ENCODE results near the gene THSD4.

Gene THSD4

DNA sequence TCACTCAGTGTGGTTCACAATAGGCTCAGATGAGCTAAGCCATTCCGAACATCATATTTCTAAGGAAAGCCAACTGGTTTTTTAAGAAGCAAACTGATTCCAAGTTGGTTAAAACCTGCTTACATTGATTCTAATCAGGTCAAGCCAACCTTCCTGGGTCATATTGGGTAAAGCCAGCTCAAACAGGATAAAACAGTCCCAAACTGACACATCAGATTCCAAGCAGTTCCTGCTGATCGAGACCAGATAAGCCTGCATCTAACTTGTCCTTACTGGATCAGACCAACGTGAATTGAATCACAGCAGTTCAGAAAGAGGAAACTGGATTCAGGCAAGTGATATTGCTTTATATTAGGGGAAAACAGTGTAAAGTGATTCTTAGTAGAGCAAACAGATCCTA is 18.6 kb upstream of the THSD4 start:
- no peak overlapping the region for H3K9ac ChIP-seq (ENCODE audit: low read depth in 1 of 2, low read length in 2 of 2)
- peaks cover 0 to 6% of the 10 kb centered on the region in 2 donors for H3K4me1 ChIP-seq (ENCODE audit: control insufficient read depth in 1 of 2, insufficient read depth in 2 of 2, low read length in 2 of 2)
- H3K9me3 ChIP-seq (ENCODE audit: control insufficient read depth in 1 of 2, low read length in 2 of 2), result no peaks in the 10 kb centered on the region
- no peak overlapping the region for H3K27ac ChIP-seq (ENCODE audit: low read depth, low read length)
- H3K36me3 ChIP-seq (ENCODE audit: control insufficient read depth in 1 of 2, insufficient read depth in 2 of 2, low read length in 2 of 2), result no peaks in the 10 kb centered on the region
- H3K4me3 ChIP-seq (ENCODE audit: low read depth in 1 of 2, low read length in 2 of 2), result no peak overlapping the region
- H3K27me3 ChIP-seq (ENCODE audit: control insufficient read depth in 1 of 2, insufficient read depth in 2 of 2, low read length in 2 of 2), result no peaks in the 10 kb centered on the region

DNA sequence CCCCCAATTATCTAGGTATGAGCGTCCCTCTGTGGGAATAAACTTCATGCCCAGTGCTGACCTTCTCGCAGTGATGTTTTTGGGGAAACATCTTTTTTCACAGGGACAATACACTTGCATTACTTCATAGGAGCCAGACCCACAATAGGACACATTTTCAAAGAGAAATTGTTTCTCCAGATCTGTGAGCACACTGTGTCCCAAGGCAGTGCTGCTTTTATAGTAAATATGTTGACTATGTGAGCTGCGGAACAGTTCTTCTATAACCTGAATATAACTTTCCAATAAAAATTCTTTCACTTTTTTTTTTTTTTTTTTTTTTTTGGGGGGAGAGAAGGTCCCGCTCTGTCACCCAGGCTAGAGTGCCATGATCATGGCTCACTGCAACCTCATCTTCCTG is 17.4 kb upstream of the THSD4 start:
- Histone ChIP-seq H3K4me3 (ENCODE audit: low read depth in 1 of 2, low read length in 2 of 2) (no peak overlapping the region), H3K27me3 (ENCODE audit: control insufficient read depth in 1 of 2, insufficient read depth in 2 of 2, low read length in 2 of 2) (no peaks in the 10 kb centered on the region), H3K27ac (ENCODE audit: low read depth, low read length) (no peak overlapping the region), H3K9me3 (ENCODE audit: control insufficient read depth in 1 of 2, low read length in 2 of 2) (no peaks in the 10 kb centered on the region), H3K4me1 (ENCODE audit: control insufficient read depth in 1 of 2, insufficient read depth in 2 of 2, low read length in 2 of 2) (peaks cover 0 to 6% of the 10 kb centered on the region in 2 donors), H3K9ac (ENCODE audit: low read depth in 1 of 2, low read length in 2 of 2) (no peak overlapping the region), H3K36me3 (ENCODE audit: control insufficient read depth in 1 of 2, insufficient read depth in 2 of 2, low read length in 2 of 2) (no peaks in the 10 kb centered on the region)

DNA sequence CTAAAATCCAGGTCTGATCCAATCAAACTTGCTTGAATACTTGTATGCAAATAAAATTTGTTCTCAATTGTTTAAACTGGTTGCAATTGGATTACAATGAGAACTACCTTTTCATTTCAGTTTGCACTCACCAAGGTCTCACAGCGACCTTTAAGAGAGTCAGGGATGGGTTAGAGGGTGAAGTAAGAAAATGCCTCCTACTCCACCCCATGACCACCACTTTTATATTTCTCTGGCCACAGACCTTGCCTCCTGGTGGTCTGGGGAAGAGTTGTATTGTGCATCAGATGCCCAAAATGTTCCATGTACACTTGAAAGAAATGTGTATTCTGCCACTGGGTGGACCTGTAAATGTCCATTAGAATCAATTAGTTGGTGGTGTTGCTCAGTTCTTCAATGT is 16.4 kb upstream of the THSD4 start:
- Histone ChIP-seq H3K27ac (ENCODE audit: low read depth, low read length) (no peak overlapping the region), H3K36me3 (ENCODE audit: control insufficient read depth in 1 of 2, insufficient read depth in 2 of 2, low read length in 2 of 2) (no peaks in the 10 kb centered on the region), H3K9ac (ENCODE audit: low read depth in 1 of 2, low read length in 2 of 2) (no peak overlapping the region), H3K4me3 (ENCODE audit: low read depth in 1 of 2, low read length in 2 of 2) (no peak overlapping the region), H3K4me1 (ENCODE audit: control insufficient read depth in 1 of 2, insufficient read depth in 2 of 2, low read length in 2 of 2) (peaks cover 0 to under 1% of the 10 kb centered on the region in 2 donors), H3K9me3 (ENCODE audit: control insufficient read depth in 1 of 2, low read length in 2 of 2) (no peaks in the 10 kb centered on the region), H3K27me3 (ENCODE audit: control insufficient read depth in 1 of 2, insufficient read depth in 2 of 2, low read length in 2 of 2) (no peaks in the 10 kb centered on the region)

DNA sequence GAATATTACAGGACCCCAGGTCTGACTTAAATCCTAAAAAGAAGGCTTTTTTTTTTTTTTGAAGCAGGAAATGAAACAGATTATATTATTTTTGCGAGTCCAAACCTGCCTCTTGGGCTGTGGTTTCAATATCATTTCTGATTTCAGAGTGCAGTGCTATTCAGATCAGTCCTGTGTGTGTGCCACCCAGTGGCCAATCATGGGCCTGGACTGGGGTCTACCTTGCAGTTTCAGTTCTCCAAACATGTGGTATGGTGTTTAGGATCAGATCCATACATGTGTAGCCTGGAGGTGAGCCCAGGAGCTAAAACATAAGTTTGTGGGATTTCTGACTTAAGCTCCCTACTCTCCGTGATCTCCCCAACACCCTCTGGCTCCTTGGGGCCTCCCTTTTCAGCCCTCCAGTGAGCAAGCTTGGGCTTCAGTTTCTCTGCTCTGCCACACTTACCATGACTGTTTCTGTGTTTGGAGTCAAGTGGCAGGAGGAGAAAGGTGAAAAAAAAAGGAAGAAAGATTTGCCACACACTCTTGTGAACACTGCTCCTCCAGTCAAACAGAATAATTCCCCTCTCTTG is 12.1 kb upstream of the THSD4 start:
- no peaks in the 10 kb centered on the region for H3K4me1 ChIP-seq (ENCODE audit: control insufficient read depth in 1 of 2, insufficient read depth in 2 of 2, low read length in 2 of 2)
- H3K27ac ChIP-seq (ENCODE audit: low read depth, low read length), result no peak overlapping the region
- no peaks in the 10 kb centered on the region for H3K27me3 ChIP-seq (ENCODE audit: control insufficient read depth in 1 of 2, insufficient read depth in 2 of 2, low read length in 2 of 2)
- no peaks in the 10 kb centered on the region for H3K36me3 ChIP-seq (ENCODE audit: control insufficient read depth in 1 of 2, insufficient read depth in 2 of 2, low read length in 2 of 2)
- H3K9ac ChIP-seq (ENCODE audit: low read depth in 1 of 2, low read length in 2 of 2), result no peak overlapping the region
- no peak overlapping the region for H3K4me3 ChIP-seq (ENCODE audit: low read depth in 1 of 2, low read length in 2 of 2)
- no peaks in the 10 kb centered on the region for H3K9me3 ChIP-seq (ENCODE audit: control insufficient read depth in 1 of 2, low read length in 2 of 2)

DNA sequence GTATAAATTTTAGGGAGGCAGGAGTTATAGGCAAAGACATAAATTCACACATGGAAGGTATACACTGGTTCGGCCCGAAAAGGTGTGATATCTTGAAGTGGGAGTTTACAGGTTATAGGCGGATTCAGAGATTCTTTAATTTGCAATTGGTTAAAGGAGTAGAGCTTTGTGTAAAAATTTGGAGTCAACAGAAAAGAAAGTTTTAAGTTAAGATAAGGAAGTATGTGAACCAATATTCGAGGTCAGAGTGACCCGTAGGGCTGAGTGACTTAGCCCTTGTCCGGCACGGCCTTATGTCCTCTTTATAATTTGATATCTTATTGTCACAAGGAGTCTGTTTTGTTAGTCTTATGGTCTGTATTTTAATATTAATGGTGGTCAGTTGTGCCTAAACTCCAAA is 10.6 kb upstream of the THSD4 start:
- Histone ChIP-seq H3K9me3 (ENCODE audit: control insufficient read depth in 1 of 2, low read length in 2 of 2) (no peaks in the 10 kb centered on the region), H3K4me3 (ENCODE audit: low read depth in 1 of 2, low read length in 2 of 2) (no peak overlapping the region), H3K27ac (ENCODE audit: low read depth, low read length) (no peak overlapping the region), H3K36me3 (ENCODE audit: control insufficient read depth in 1 of 2, insufficient read depth in 2 of 2, low read length in 2 of 2) (no peaks in the 10 kb centered on the region), H3K27me3 (ENCODE audit: control insufficient read depth in 1 of 2, insufficient read depth in 2 of 2, low read length in 2 of 2) (no peaks in the 10 kb centered on the region), H3K4me1 (ENCODE audit: control insufficient read depth in 1 of 2, insufficient read depth in 2 of 2, low read length in 2 of 2) (no peaks in the 10 kb centered on the region), H3K9ac (ENCODE audit: low read depth in 1 of 2, low read length in 2 of 2) (no peak overlapping the region)

GRCh38 chr15:71105444-71105843 is 9.8 kb upstream of the THSD4 start:
- Histone ChIP-seq H3K36me3 (ENCODE audit: control insufficient read depth in 1 of 2, insufficient read depth in 2 of 2, low read length in 2 of 2) (no peaks in the 10 kb centered on the region), H3K27ac (ENCODE audit: low read depth, low read length) (no peak overlapping the region), H3K4me3 (ENCODE audit: low read depth in 1 of 2, low read length in 2 of 2) (no peak overlapping the region), H3K27me3 (ENCODE audit: control insufficient read depth in 1 of 2, insufficient read depth in 2 of 2, low read length in 2 of 2) (no peaks in the 10 kb centered on the region), H3K9ac (ENCODE audit: low read depth in 1 of 2, low read length in 2 of 2) (no peak overlapping the region), H3K4me1 (ENCODE audit: control insufficient read depth in 1 of 2, insufficient read depth in 2 of 2, low read length in 2 of 2) (no peaks in the 10 kb centered on the region), H3K9me3 (ENCODE audit: control insufficient read depth in 1 of 2, low read length in 2 of 2) (no peaks in the 10 kb centered on the region)

DNA sequence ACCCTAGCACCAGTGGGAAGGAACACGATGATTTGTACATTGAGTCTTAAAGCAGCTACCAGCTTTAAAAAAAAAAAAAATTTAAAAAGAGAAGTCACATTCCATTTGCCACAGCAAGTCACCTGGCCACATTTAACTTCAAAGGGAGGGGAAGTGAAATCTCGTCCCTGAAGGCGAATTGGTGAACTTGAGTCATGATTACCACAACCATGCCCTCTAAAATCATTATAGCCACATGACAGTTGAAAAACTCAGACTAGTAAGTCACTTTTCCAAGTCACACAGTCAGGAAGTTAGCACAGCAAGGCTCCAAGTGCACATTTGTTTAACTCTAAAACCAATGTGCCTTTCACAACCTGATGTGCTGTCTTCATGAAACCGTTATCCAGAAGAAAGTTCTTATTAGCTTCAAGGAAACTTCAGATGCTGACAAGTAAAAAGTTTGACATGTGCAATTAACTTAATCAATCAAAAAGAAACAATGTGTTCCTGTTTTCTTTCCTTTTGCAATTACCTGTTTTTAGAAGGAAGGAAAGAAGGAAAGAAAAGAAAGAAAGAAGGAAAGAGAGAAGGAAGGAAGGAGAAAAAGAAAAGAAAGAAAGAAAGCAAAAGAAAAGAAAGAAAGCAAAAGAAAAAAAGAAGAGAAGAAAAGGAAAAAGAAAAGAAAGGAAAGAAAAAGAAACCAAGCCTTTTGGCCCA is 8.3 kb upstream of the THSD4 start:
- Histone ChIP-seq H3K9me3 (ENCODE audit: control insufficient read depth in 1 of 2, low read length in 2 of 2) (no peaks in the 10 kb centered on the region), H3K9ac (ENCODE audit: low read depth in 1 of 2, low read length in 2 of 2) (no peak overlapping the region), H3K27ac (ENCODE audit: low read depth, low read length) (no peak overlapping the region), H3K4me1 (ENCODE audit: control insufficient read depth in 1 of 2, insufficient read depth in 2 of 2, low read length in 2 of 2) (no peaks in the 10 kb centered on the region), H3K4me3 (ENCODE audit: low read depth in 1 of 2, low read length in 2 of 2) (no peak overlapping the region), H3K36me3 (ENCODE audit: control insufficient read depth in 1 of 2, insufficient read depth in 2 of 2, low read length in 2 of 2) (no peaks in the 10 kb centered on the region), H3K27me3 (ENCODE audit: control insufficient read depth in 1 of 2, insufficient read depth in 2 of 2, low read length in 2 of 2) (no peaks in the 10 kb centered on the region)

- H3K9ac ChIP-seq (ENCODE audit: low read depth in 1 of 2, low read length in 2 of 2), result no peak overlapping the region
- no peak overlapping the region for H3K27ac ChIP-seq (ENCODE audit: low read depth, low read length)
- no peaks in the 10 kb centered on the region for H3K36me3 ChIP-seq (ENCODE audit: control insufficient read depth in 1 of 2, insufficient read depth in 2 of 2, low read length in 2 of 2)
- no peak overlapping the region for H3K4me3 ChIP-seq (ENCODE audit: low read depth in 1 of 2, low read length in 2 of 2)
- H3K4me1 ChIP-seq (ENCODE audit: control insufficient read depth in 1 of 2, insufficient read depth in 2 of 2, low read length in 2 of 2), result no peaks in the 10 kb centered on the region
- H3K27me3 ChIP-seq (ENCODE audit: control insufficient read depth in 1 of 2, insufficient read depth in 2 of 2, low read length in 2 of 2), result no peaks in the 10 kb centered on the region
- no peaks in the 10 kb centered on the region for H3K9me3 ChIP-seq (ENCODE audit: control insufficient read depth in 1 of 2, low read length in 2 of 2)
These were observed 7.8 kb upstream of the THSD4 start for GRCh38 chr15:71107501-71107815.

GRCh38 chr15:71109130-71109529 is 6.1 kb upstream of the THSD4 start:
- H3K36me3 ChIP-seq (ENCODE audit: control insufficient read depth in 1 of 2, insufficient read depth in 2 of 2, low read length in 2 of 2), result no peaks in the 10 kb centered on the region
- H3K4me1 ChIP-seq (ENCODE audit: control insufficient read depth in 1 of 2, insufficient read depth in 2 of 2, low read length in 2 of 2), result no peaks in the 10 kb centered on the region
- H3K27ac ChIP-seq (ENCODE audit: low read depth, low read length), result no peak overlapping the region
- no peak overlapping the region for H3K9ac ChIP-seq (ENCODE audit: low read depth in 1 of 2, low read length in 2 of 2)
- H3K9me3 ChIP-seq (ENCODE audit: control insufficient read depth in 1 of 2, low read length in 2 of 2), result no peaks in the 10 kb centered on the region
- no peaks in the 10 kb centered on the region for H3K27me3 ChIP-seq (ENCODE audit: control insufficient read depth in 1 of 2, insufficient read depth in 2 of 2, low read length in 2 of 2)
- no peak overlapping the region for H3K4me3 ChIP-seq (ENCODE audit: low read depth in 1 of 2, low read length in 2 of 2)

- H3K27me3 ChIP-seq (ENCODE audit: control insufficient read depth in 1 of 2, insufficient read depth in 2 of 2, low read length in 2 of 2), result no peaks in the 10 kb centered on the region
- no peaks in the 10 kb centered on the region for H3K9me3 ChIP-seq (ENCODE audit: control insufficient read depth in 1 of 2, low read length in 2 of 2)
- no peak overlapping the region for H3K9ac ChIP-seq (ENCODE audit: low read depth in 1 of 2, low read length in 2 of 2)
- no peak overlapping the region for H3K27ac ChIP-seq (ENCODE audit: low read depth, low read length)
- no peaks in the 10 kb centered on the region for H3K36me3 ChIP-seq (ENCODE audit: control insufficient read depth in 1 of 2, insufficient read depth in 2 of 2, low read length in 2 of 2)
- H3K4me3 ChIP-seq (ENCODE audit: low read depth in 1 of 2, low read length in 2 of 2), result no peak overlapping the region
- H3K4me1 ChIP-seq (ENCODE audit: control insufficient read depth in 1 of 2, insufficient read depth in 2 of 2, low read length in 2 of 2), result peaks cover 0 to 2% of the 10 kb centered on the region in 2 donors
These were observed 5.4 kb upstream of the THSD4 start for GRCh38 chr15:71109905-71110304.

Data from duodenal mucosa (tissue), 2 donors.